Thoracic aorta (tissue), 2 donors: ENCODE data around the gene HINT3. TPM values are rescaled to one million over a fixed set of nuclear protein-coding genes. Genes with fewer than 3 reads are reported as not detected.
"Not testable (repeated sequence)": the region's sequence is repeated elsewhere in the genome, so short reads cannot be mapped to it uniquely, and the experiment has no call there.

Experiments
- ATAC-seq: fragments of 150-250 bp; one replicate; pipeline ENCODE4 v1.8.0; 2017; ENCODE audit warnings: low read depth; ENCODE audit not compliant: insufficient number of reproducible peaks, low FRiP score
- DNase-seq: peaks from one replicate; pipeline ENCODE4 v3.0.0-alpha.2; 2020; ENCODE audit warnings: low spot score
- H3K27ac ChIP-seq, 2 donors: fragments of 200-600 bp; sonication (generic); 1 replicate in 1 of 2; 2 replicates in 1 of 2; pipeline ENCODE4 v1.5.1; 2016; ENCODE audit warnings: mild to moderate bottlenecking in 2 of 2, moderate library complexity in 2 of 2
- H3K27me3 ChIP-seq: fragments of 200-600 bp; sonication (generic); replicated peaks from 2 replicates; pipeline ENCODE4 v1.6.0; 2016; ENCODE audit warnings: mild to moderate bottlenecking; ENCODE audit not compliant: insufficient read depth
- H3K36me3 ChIP-seq: fragments of 200-600 bp; sonication (generic); one replicate; pipeline ENCODE4 v1.5.1; 2016
- H3K4me1 ChIP-seq, 2 donors: fragments of 200-600 bp; sonication (generic); 1 replicate in 1 of 2; 2 replicates in 1 of 2; pipeline versions ENCODE4 v1.5.1 to v1.6.0; 2016; ENCODE audit warnings: low read depth in 2 of 2, mild to moderate bottlenecking in 1 of 2; ENCODE audit not compliant: control insufficient read depth in 1 of 2
- H3K4me3 ChIP-seq: fragments of 200-600 bp; sonication (generic); 2 replicates; pipeline ENCODE4 v1.5.1; 2016; ENCODE audit warnings: mild to moderate bottlenecking
- H3K9me3 ChIP-seq: fragments of 200-600 bp; sonication (generic); 2 replicates; pipeline ENCODE4 v1.5.1; 2016
- CTCF ChIP-seq: fragments of 200-600 bp; sonication (generic); IDR thresholded peaks from one replicate; pipeline ENCODE4 v1.5.1; 2019; ENCODE audit warnings: antibody characterized with exemption
- total RNA-seq, 2 donors: library from RNA; depleted of rRNA; stranded (reverse); fragments of >200 nt; gene quantifications; one replicate each; pipeline versions ENCODE4 v1.1.0 to v1.2.3, GENCODE V29; 2016

Gene HINT3
- total RNA-seq, 2 donors from 2014 or later: 18.4 to 23.1 TPM

- H3K27ac ChIP-seq: no peak overlapping the region
- ATAC-seq (no peak), DNase-seq (no peak)
- no peaks in the 10 kb centered on the region for H3K4me1 ChIP-seq
- H3K27me3 ChIP-seq: no peaks in the 10 kb centered on the region
- H3K4me3 ChIP-seq: no peak overlapping the region
- peaks cover 17% of the 10 kb centered on the region for H3K36me3 ChIP-seq
- no peak for TF ChIP-seq CTCF
- no peaks in the 10 kb centered on the region for H3K9me3 ChIP-seq
Measured at GRCh38 chr6:125931733-125932450, 24.7 kb upstream of the HINT3 start.

DNA sequence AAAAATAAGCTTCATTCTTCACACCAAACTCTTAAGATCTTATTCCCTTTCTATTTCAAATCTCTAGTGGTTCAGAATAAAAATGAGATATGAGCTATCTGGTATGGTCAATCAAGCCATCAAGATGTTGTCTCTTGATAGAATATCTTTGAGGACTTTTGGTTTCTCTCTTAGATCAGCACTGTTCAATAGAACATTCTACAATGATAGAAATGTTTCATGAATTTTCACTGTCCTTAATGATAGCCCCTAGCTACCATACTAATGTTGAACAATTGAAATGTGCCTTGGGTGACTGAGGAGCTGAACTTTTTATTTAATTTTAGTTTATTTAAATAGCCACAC is 24.1 kb upstream of the HINT3 start:
- no peak for DNase-seq
- no peak overlapping the region for H3K27ac ChIP-seq

GRCh38 chr6:125935520-125935919 is 21.1 kb upstream of the HINT3 start:
- not testable (repeated sequence) for H3K27ac ChIP-seq, H3K27me3 ChIP-seq, DNase-seq, ATAC-seq, H3K4me3 ChIP-seq, H3K36me3 ChIP-seq, H3K9me3 ChIP-seq, H3K4me1 ChIP-seq

More for the DNA sequence above, 24.1 kb upstream of the HINT3 start:
- no peak for ATAC-seq
- TF ChIP-seq CTCF: no peak
- no peaks in the 10 kb centered on the region for H3K4me1 ChIP-seq
- H3K36me3 ChIP-seq: peaks cover 17% of the 10 kb centered on the region
- H3K9me3 ChIP-seq: no peaks in the 10 kb centered on the region
- no peak overlapping the region for H3K4me3 ChIP-seq
- no peaks in the 10 kb centered on the region for H3K27me3 ChIP-seq

GRCh38 chr6:125939026-125939425 is 17.5 kb upstream of the HINT3 start:
- Histone ChIP-seq H3K4me3 (no peak overlapping the region), H3K36me3 (no peaks in the 10 kb centered on the region), H3K4me1 (peaks cover 5% of the 10 kb centered on the region in 2 donors), H3K27me3 (no peaks in the 10 kb centered on the region), H3K27ac (no peak overlapping the region), H3K9me3 (no peaks in the 10 kb centered on the region)
- DNase-seq (no peak), ATAC-seq (no peak)
- no peak for TF ChIP-seq CTCF

DNA sequence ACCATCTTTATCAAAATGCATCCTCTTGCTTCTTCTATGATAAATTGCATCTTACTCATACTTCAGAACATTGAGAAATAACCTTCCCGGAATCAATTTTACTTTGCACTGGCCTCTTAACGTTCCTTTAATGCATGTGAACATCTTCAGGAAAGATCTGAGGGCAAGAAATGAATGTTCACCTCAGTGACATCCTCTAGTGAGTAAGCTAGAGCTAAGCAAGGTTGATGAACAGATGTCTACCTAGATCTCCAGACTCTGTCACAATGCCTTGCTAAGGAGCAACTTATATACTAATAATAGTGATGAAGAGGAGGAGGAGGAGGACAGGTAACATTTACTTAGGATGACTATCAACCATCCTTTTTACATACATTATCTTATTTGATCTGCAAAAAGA is 16.8 kb upstream of the HINT3 start:
- H3K4me1 ChIP-seq: peaks cover 10 to 13% of the 10 kb centered on the region in 2 donors
- TF ChIP-seq CTCF: no peak
- H3K9me3 ChIP-seq: no peaks in the 10 kb centered on the region
- no peak overlapping the region for H3K4me3 ChIP-seq
- H3K27ac ChIP-seq: no peak overlapping the region
- no peak for DNase-seq
- no peak for ATAC-seq
- no peaks in the 10 kb centered on the region for H3K36me3 ChIP-seq
- no peaks in the 10 kb centered on the region for H3K27me3 ChIP-seq
